ENCODE data around the gene DLG2. TPM values are rescaled to one million over a fixed set of nuclear protein-coding genes. Genes with fewer than 3 reads are reported as not detected.

DLG2 gene
- total RNA-seq, 1 experiment from 2014 or later = 17.5 TPM

- Mint-ChIP-seq H3K27ac (no peak overlapping the region), H3K36me3 (peaks cover 3% of the 10 kb centered on the region; the same call in 1 of the 2 replicates)
- POLR2A ChIA-PET = no interaction called here
Observed at GRCh38 chr11:85385547-85385946, 241.6 kb downstream of the DLG2 start.

GRCh38 chr11:85385111-85385510 is 242.0 kb downstream of the DLG2 start:
- ATAC-seq (no peak), DNase-seq (ENCODE audit: low spot score) (no peak)
- TF ChIP-seq ATF1 (CRISPR knock-in tag; IDR thresholded peaks at IDR 0.05) (no peak), PREB (CRISPR knock-in tag; IDR thresholded peaks at IDR 0.05; ENCODE audit: borderline replicate concordance) (no peak), SMAD4 (CRISPR knock-in tag; IDR thresholded peaks at IDR 0.05) (no peak), FOXP4 (CRISPR knock-in tag; IDR thresholded peaks at IDR 0.05) (no peak), ELF4 (CRISPR knock-in tag; IDR thresholded peaks at IDR 0.05; ENCODE audit: low read depth) (no peak), ZNF232 (CRISPR knock-in tag; IDR thresholded peaks at IDR 0.05) (no peak), ZSCAN18 (CRISPR knock-in tag; IDR thresholded peaks at IDR 0.05) (no peak), TEAD4 (CRISPR knock-in tag; IDR thresholded peaks at IDR 0.05) (no peak), FOXK1 (CRISPR knock-in tag; IDR thresholded peaks at IDR 0.05) (no peak), NFYB (CRISPR knock-in tag; conservative IDR thresholded peaks at IDR 0.05; ENCODE audit: low read depth) (no peak), CREM (CRISPR knock-in tag; IDR thresholded peaks at IDR 0.05) (no peak), MYBL2 (CRISPR knock-in tag; IDR thresholded peaks at IDR 0.05) (no peak)
- ChIA-PET POLR2A (no interaction called here), CTCF (no interaction called here)
- no peaks in the 10 kb centered on the region for H3K27me3 Mint-ChIP-seq (ENCODE audit: low read depth)
- peaks cover 3% of the 10 kb centered on the region; the same call in 1 of the 2 replicates for H3K36me3 Mint-ChIP-seq
- H3K4me3 Mint-ChIP-seq = no peak overlapping the region
- peaks cover 14% of the 10 kb centered on the region for H3K4me1 Mint-ChIP-seq
- no peak overlapping the region; the same call in 1 of the 2 replicates for H3K27ac Mint-ChIP-seq
- peaks cover 23% of the 10 kb centered on the region for H3K9me3 Mint-ChIP-seq

More at GRCh38 chr11:85385547-85385946, 241.6 kb downstream of the DLG2 start:
- peaks cover 14% of the 10 kb centered on the region for H3K4me1 Mint-ChIP-seq
- H3K4me3 Mint-ChIP-seq = no peak overlapping the region
- H3K27me3 Mint-ChIP-seq (ENCODE audit: low read depth) = no peaks in the 10 kb centered on the region
- TF ChIP-seq ZBTB43 (CRISPR knock-in tag; IDR thresholded peaks at IDR 0.05) (no peak), ZNF416 (CRISPR knock-in tag; IDR thresholded peaks at IDR 0.05) (no peak), TEAD4 (CRISPR knock-in tag; IDR thresholded peaks at IDR 0.05) (no peak), SMAD4 (CRISPR knock-in tag; IDR thresholded peaks at IDR 0.05) (no peak), E2F1 (CRISPR knock-in tag; IDR thresholded peaks at IDR 0.05) (no peak)
- ATAC-seq = no peak
- DNase-seq (ENCODE audit: low spot score) = no peak
- CTCF ChIA-PET = no interaction called here
- peaks cover 23% of the 10 kb centered on the region for H3K9me3 Mint-ChIP-seq

GRCh38 chr11:85379066-85379465 is 248.1 kb downstream of the DLG2 start:
- H3K27ac Mint-ChIP-seq = 0 out of 2 replicates have a peak overlapping the region, but pooled peaks have one; percentile 9
- DNase-seq (ENCODE audit: low spot score) (no peak), ATAC-seq (no peak)
- ChIA-PET CTCF (no interaction called here), POLR2A (no interaction called here)
- no peak overlapping the region for H3K4me3 Mint-ChIP-seq
- H3K36me3 Mint-ChIP-seq = peaks cover 3% of the 10 kb centered on the region; the same call in 1 of the 2 replicates
- peaks cover 14% of the 10 kb centered on the region for H3K9me3 Mint-ChIP-seq
- H3K27me3 Mint-ChIP-seq (ENCODE audit: low read depth) = no peaks in the 10 kb centered on the region
- peaks cover under 1% of the 10 kb centered on the region; the same call in 1 of the 2 replicates for H3K4me1 Mint-ChIP-seq
- no peak for TF ChIP-seq GRHL2 (CRISPR knock-in tag; IDR thresholded peaks at IDR 0.05; ENCODE audit: insufficient replicate concordance, severe bottlenecking)
- TF ChIP-seq NFYB (CRISPR knock-in tag; conservative IDR thresholded peaks at IDR 0.05; ENCODE audit: low read depth) = no peak
- TF ChIP-seq CTCF (IDR thresholded peaks at IDR 0.05) = no peak
- TF ChIP-seq ATF3 (CRISPR knock-in tag; conservative IDR thresholded peaks at IDR 0.05) = no peak
- no peak for TF ChIP-seq ZNF396 (CRISPR knock-in tag; IDR thresholded peaks at IDR 0.05; ENCODE audit: borderline replicate concordance)
- no peak for TF ChIP-seq NR3C1 (CRISPR knock-in tag; conservative IDR thresholded peaks at IDR 0.05; ENCODE audit: low read depth)

Measured in WTC11 (cell line).